ENCODE results near the gene GNAO1.

The GNAO1 gene
- 10.2 to 12.2 reads per million in 2 experiments for total RNA-seq

- peak; percentile 61 for DNase-seq (ENCODE audit: low read depth)
These were observed at the start of gene GNAO1 for GRCh38 chr16:56191156-56191815. GNAO1 (plus strand) TSS chr16:56191489; CDS start chr16:56192236, 747 bp downstream.

- DNase-seq (ENCODE audit: low read depth) = no peak
These were observed 47.6 kb upstream of the GNAO1 start for GRCh38 chr16:56143666-56144065.

GRCh38 chr16:56145369-56145768 lies 45.9 kb upstream of the GNAO1 start:
- DNase-seq (ENCODE audit: low read depth) = no peak

GRCh38 chr16:56151621-56152020 lies 39.7 kb upstream of the GNAO1 start:
- DNase-seq (ENCODE audit: low read depth) = no peak

- no peak for DNase-seq (ENCODE audit: low read depth)
These were observed 29.6 kb upstream of the GNAO1 start for GRCh38 chr16:56161658-56162057.

- DNase-seq (ENCODE audit: low read depth) = no peak
These were observed 28.2 kb upstream of the GNAO1 start for GRCh38 chr16:56163089-56163488.

GRCh38 chr16:56163938-56164337 lies 27.4 kb upstream of the GNAO1 start:
- no peak for DNase-seq (ENCODE audit: low read depth)

- no peak for DNase-seq (ENCODE audit: low read depth)
These were observed 26.7 kb upstream of the GNAO1 start for GRCh38 chr16:56164636-56165035.

- no peak for DNase-seq (ENCODE audit: low read depth)
These were observed 16.9 kb upstream of the GNAO1 start for GRCh38 chr16:56174411-56174810.

GRCh38 chr16:56181401-56181800 lies 9.9 kb upstream of the GNAO1 start:
- no peak for DNase-seq (ENCODE audit: low read depth)

- no peak for DNase-seq (ENCODE audit: low read depth)
These were observed 8.0 kb upstream of the GNAO1 start for GRCh38 chr16:56183266-56183665.

GRCh38 chr16:56190048-56190676 lies 1.1 kb upstream of the GNAO1 start:
- DNase-seq (ENCODE audit: low read depth) = no peak

- DNase-seq (ENCODE audit: low read depth) = no peak
These were observed 573 bp upstream of the GNAO1 start for GRCh38 chr16:56190677-56191155.

- no peak for DNase-seq (ENCODE audit: low read depth)
These were observed 746 bp downstream of the GNAO1 start for GRCh38 chr16:56191835-56192634.

- DNase-seq (ENCODE audit: low read depth) = no peak
These were observed 1.3 kb downstream of the GNAO1 start for GRCh38 chr16:56192635-56192945.

GRCh38 chr16:56192986-56193945 lies 2.0 kb downstream of the GNAO1 start:
- DNase-seq (ENCODE audit: low read depth) = no peak

- peak; percentile 74 for DNase-seq (ENCODE audit: low read depth)
These were observed 2.9 kb downstream of the GNAO1 start for GRCh38 chr16:56193951-56194726.

- DNase-seq (ENCODE audit: low read depth) = no peak
These were observed 3.9 kb downstream of the GNAO1 start for GRCh38 chr16:56195151-56195550.

GRCh38 chr16:56196381-56196780 lies 5.1 kb downstream of the GNAO1 start:
- DNase-seq (ENCODE audit: low read depth) = no peak

- DNase-seq (ENCODE audit: low read depth) = no peak
These were observed 6.1 kb downstream of the GNAO1 start for GRCh38 chr16:56197192-56197992.
